Tibial artery (tissue), 4 donors: ENCODE data around the gene CFAP161.

ENCODE experiments used
- DNase-seq, 2 donors: peaks; one replicate each; pipeline ENCODE4 v3.0.0-alpha.2; 2019
- H3K27ac ChIP-seq, 2 donors: fragments of 200-600 bp; sonication (generic) in 1 of 2; 1 replicate in 1 of 2; 2 replicates in 1 of 2; pipeline ENCODE4 v1.5.1; 2018 to 2019; ENCODE audit warnings: mild to moderate bottlenecking in 1 of 2
- H3K27me3 ChIP-seq, 2 donors: fragments of 200-600 bp; sonication (generic) in 1 of 2; one replicate each; pipeline versions ENCODE4 v1.5.1 to v1.6.0; 2016 to 2019
- H3K36me3 ChIP-seq, 3 donors: fragments of 200-600 bp; sonication (generic) in 2 of 3; one replicate each; pipeline ENCODE4 v1.5.1; 2016 to 2019; ENCODE audit warnings: mild to moderate bottlenecking in 2 of 3
- H3K4me1 ChIP-seq, 4 donors: fragments of 200-600 bp; sonication (generic) in 2 of 4; 1 replicate in 3 of 4; 2 replicates in 1 of 4; pipeline ENCODE4 v1.5.1; 2016 to 2019
- H3K4me3 ChIP-seq, 2 donors: fragments of 200-600 bp; sonication (generic) in 1 of 2; 1 replicate in 1 of 2; 2 replicates in 1 of 2; pipeline ENCODE4 v1.5.1; 2018 to 2019; ENCODE audit warnings: mild to moderate bottlenecking in 2 of 2
- H3K9me3 ChIP-seq, 3 donors: fragments of 200-600 bp; sonication (generic) in 1 of 3; one replicate each; pipeline ENCODE4 v1.5.1; 2016 to 2019
- CTCF ChIP-seq, 2 experiments: fragments of 200-600 bp in 1 of 2; fragments of 450-650 bp in 1 of 2; IDR thresholded peaks; one replicate each; pipeline ENCODE4 v1.5.1; 2017 to 2019; ENCODE audit warnings: antibody characterized with exemption in 2 of 2, mild to moderate bottlenecking in 1 of 2, moderate library complexity in 1 of 2
- intact Hi-C: fragments of 100-400 bp; cut with DNase I; formaldehyde crosslinking; loops from one replicate; pipeline ENCODE4 v1.15.0; 2023; ENCODE audit warnings: low total_unique reads

Gene CFAP161

DNA sequence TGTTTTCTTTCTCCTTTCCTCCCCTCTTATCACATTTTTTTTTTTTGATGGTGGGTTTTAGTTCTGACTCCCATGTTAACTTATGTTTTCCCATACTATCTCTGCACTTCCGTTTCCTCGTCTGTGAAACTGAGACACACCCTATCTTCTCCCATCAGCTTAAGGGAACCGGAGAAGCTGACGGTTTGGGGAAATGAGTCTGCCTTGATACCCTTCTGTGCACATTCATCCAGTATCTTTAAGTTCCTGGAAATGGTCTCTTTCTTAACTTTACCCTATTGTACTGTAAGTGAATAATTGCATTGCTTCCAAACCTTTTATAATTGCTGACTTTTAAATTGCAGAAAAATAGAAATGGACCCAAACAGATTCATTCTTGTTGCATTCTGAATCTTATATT is 26.2 kb upstream of the CFAP161 start:
- no peak for TF ChIP-seq CTCF (IDR thresholded peaks at IDR 0.05)

GRCh38 chr15:81108427-81108826 is 25.6 kb upstream of the CFAP161 start:
- no peak for DNase-seq
- Histone ChIP-seq H3K27me3 (peaks cover 0 to under 1% of the 10 kb centered on the region in 2 donors), H3K36me3 (no peaks in the 10 kb centered on the region), H3K9me3 (no peaks in the 10 kb centered on the region), H3K4me1 (peaks cover 0 to 3% (median 0%) of the 10 kb centered on the region in 4 donors), H3K4me3 (no peak overlapping the region), H3K27ac (no peak overlapping the region)
- TF ChIP-seq CTCF (IDR thresholded peaks at IDR 0.05) = peak in 1 of 2 experiments; percentile 25
- intact Hi-C loops = loop anchor here (5.0 kb wide), 1 partner anchor 159 kb away; no protein-coding TSS in a partner anchor

More for the DNA sequence above, 26.2 kb upstream of the CFAP161 start:
- peaks cover 0 to 3% (median 0%) of the 10 kb centered on the region in 4 donors for H3K4me1 ChIP-seq
- H3K4me3 ChIP-seq = no peak overlapping the region
- intact Hi-C loops = loop anchor here (5.0 kb wide), 1 partner anchor 159 kb away; no protein-coding TSS in a partner anchor
- no peak for DNase-seq
- H3K9me3 ChIP-seq = no peaks in the 10 kb centered on the region
- H3K27ac ChIP-seq = no peak overlapping the region
- H3K27me3 ChIP-seq = peaks cover 0 to 6% of the 10 kb centered on the region in 2 donors
- H3K36me3 ChIP-seq = no peaks in the 10 kb centered on the region

- DNase-seq = no peak
- Histone ChIP-seq H3K9me3 (no peaks in the 10 kb centered on the region), H3K27ac (no peak overlapping the region), H3K4me1 (peaks cover 0 to 3% (median 0%) of the 10 kb centered on the region in 4 donors), H3K27me3 (no peaks in the 10 kb centered on the region), H3K36me3 (no peaks in the 10 kb centered on the region), H3K4me3 (no peak overlapping the region)
- intact Hi-C loops = no loop called here
- TF ChIP-seq CTCF (IDR thresholded peaks at IDR 0.05) = no peak
Measured at GRCh38 chr15:81111018-81111417, 23.1 kb upstream of the CFAP161 start.

DNA sequence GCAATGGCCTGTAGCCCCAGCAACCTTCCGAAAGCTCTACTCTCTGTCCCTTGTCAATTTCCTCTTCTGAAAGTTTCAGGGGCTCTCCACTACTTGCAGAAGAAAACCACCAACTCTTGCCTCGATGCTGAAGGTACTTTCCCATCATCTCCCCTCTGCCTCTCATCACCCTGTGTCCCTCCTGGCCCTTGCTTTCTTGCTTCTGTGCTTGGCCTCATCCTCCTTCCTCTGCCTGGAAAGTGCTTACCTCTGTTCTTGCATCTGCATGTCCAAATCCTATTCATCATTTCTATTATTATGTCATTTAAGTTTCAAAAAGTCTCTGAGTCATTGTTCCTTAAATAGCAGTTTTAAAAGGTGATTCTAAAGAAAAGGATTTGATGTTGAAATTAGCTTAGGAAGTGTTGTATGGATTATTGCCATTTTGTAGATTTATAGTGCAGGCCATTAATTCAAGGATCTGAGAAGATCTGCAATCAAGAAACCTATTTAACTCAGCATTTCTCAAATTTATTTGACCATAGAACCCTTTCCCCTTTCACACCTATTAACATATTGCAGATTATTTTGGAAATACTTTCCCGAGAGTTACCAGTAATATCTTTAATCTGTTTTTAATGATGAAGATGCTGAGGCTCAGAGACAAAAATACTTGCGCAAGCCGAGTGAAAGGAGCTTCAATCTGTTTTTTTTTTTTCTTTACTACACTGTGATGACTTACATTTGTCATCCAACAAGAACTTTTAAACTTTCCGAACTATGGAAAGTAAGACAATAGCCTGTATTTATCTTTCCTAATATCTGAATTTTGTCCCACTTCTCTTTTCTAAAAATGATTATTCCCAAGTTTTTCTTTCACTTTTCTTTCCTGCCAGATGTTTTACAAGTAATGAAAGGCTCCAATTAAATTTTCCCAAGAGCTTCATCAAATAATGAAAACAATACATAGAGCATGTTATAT is 22.3 kb upstream of the CFAP161 start:
- TF ChIP-seq CTCF (IDR thresholded peaks at IDR 0.05) = no peak
- Histone ChIP-seq H3K36me3 (no peaks in the 10 kb centered on the region), H3K4me1 (peaks cover 0 to under 1% (median 0%) of the 10 kb centered on the region in 4 donors), H3K9me3 (no peaks in the 10 kb centered on the region), H3K27ac (no peak overlapping the region), H3K27me3 (peaks cover 0 to 3% of the 10 kb centered on the region in 2 donors), H3K4me3 (no peak overlapping the region)
- DNase-seq = no peak
- intact Hi-C loops = no loop called here

DNA sequence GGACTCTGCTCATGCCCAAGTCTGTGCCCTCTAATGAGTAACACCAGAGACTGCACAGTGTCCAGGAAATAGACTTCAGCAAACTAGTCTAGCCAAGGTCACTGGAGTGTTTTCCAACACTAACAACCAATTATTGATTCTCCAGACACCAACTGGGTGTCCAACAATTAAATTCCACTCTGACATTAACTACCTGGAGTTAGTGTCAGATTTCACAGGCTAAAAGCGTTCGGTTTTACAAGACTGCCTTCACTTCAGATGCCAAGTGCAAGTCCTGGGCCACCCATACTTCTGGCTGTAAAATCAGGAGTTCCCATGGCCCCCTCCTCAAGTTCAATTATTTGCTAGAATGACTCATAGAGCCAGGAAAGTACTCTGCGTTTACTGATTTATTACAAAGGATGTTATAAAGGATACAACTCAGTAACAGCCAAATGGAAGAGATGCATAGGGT is 20.8 kb upstream of the CFAP161 start:
- H3K4me3 ChIP-seq = no peak overlapping the region
- no peak for TF ChIP-seq CTCF (IDR thresholded peaks at IDR 0.05)
- no peaks in the 10 kb centered on the region for H3K4me1 ChIP-seq
- no peaks in the 10 kb centered on the region for H3K9me3 ChIP-seq
- intact Hi-C loops = no loop called here
- no peaks in the 10 kb centered on the region for H3K36me3 ChIP-seq
- no peak overlapping the region for H3K27ac ChIP-seq
- no peak for DNase-seq
- peaks cover 0 to 6% of the 10 kb centered on the region in 2 donors for H3K27me3 ChIP-seq
